Neural cell (in vitro differentiated cells): Measurements from ENCODE around the gene CCDC40. TPM values are rescaled to one million over a fixed set of nuclear protein-coding genes. Genes with fewer than 3 reads are reported as not detected.

Source experiments
- H2AFZ ChIP-seq: fragments of 200-600, 300-800 bp; sonication (generic), shearing (Covaris generic); 2 replicates; pipeline ENCODE4 v1.6.0; 2014; ENCODE audit warnings: low read depth, mild to moderate bottlenecking, antibody characterized with exemption, low read length, moderate library complexity
- H3F3A ChIP-seq: fragments of 200-600 bp; shearing (Covaris generic); 2 replicates; pipeline ENCODE4 v1.6.1; 2016; ENCODE audit warnings: mild to moderate bottlenecking, moderate library complexity, mixed read lengths, antibody characterized with exemption, low read length; ENCODE audit not compliant: insufficient read depth, poor library complexity, severe bottlenecking
- H3K27ac ChIP-seq: fragments of 200-600, 300-800 bp; sonication (generic), shearing (Covaris generic); 2 replicates; pipeline ENCODE4 v1.5.1; 2014; ENCODE audit warnings: mild to moderate bottlenecking, low read length, moderate library complexity
- H3K27me3 ChIP-seq: fragments of 300-800, 200-600 bp; sonication (generic), shearing (Covaris generic); 2 replicates; pipeline ENCODE4 v1.6.0; 2014; ENCODE audit warnings: mild to moderate bottlenecking, low read depth, low read length, moderate library complexity; ENCODE audit not compliant: insufficient read depth
- H3K36me3 ChIP-seq: fragments of 300-800, 200-600 bp; sonication (generic), shearing (Covaris generic); 2 replicates; pipeline ENCODE4 v1.5.1; 2014; ENCODE audit warnings: mild to moderate bottlenecking, antibody characterized with exemption, low read length, moderate library complexity; ENCODE audit not compliant: insufficient read depth
- H3K4me2 ChIP-seq: fragments of 300-800, 200-600 bp; sonication (generic), shearing (Covaris generic); 2 replicates; pipeline ENCODE4 v1.6.0; 2014; ENCODE audit warnings: mild to moderate bottlenecking, low read length
- H3K4me3 ChIP-seq: fragments of 300-800, 200-600 bp; sonication (generic), shearing (Covaris generic); 2 replicates; pipeline ENCODE4 v1.5.1; 2014; ENCODE audit warnings: mild to moderate bottlenecking, low read length, moderate library complexity
- H3K79me2 ChIP-seq: fragments of 200-600 bp; shearing (Covaris generic); replicated peaks from 2 replicates; pipeline ENCODE4 v1.6.0; 2014; ENCODE audit warnings: mild to moderate bottlenecking, low read length, moderate library complexity; ENCODE audit not compliant: insufficient read depth
- H3K9ac ChIP-seq: fragments of 300-800, 200-600 bp; sonication (generic), shearing (Covaris generic); 2 replicates; pipeline ENCODE4 v1.6.1; 2016; ENCODE audit warnings: mild to moderate bottlenecking, low read length, mixed read lengths
- H3K9me2 ChIP-seq: fragments of 200-600 bp; shearing (Covaris generic); 2 replicates; pipeline ENCODE4 v1.6.1; 2016; ENCODE audit warnings: mild to moderate bottlenecking, low read length, mixed read lengths; ENCODE audit not compliant: insufficient read depth
- H3K9me3 ChIP-seq: fragments of 200-600, 300-800 bp; sonication (generic), shearing (Covaris generic); 2 replicates; pipeline ENCODE4 v1.6.1; 2016; ENCODE audit warnings: mild to moderate bottlenecking, mixed run types, low read length, moderate library complexity, mixed read lengths
- H4K20me1 ChIP-seq: fragments of 200-600 bp; shearing (Covaris generic); 2 replicates; pipeline ENCODE4 v1.6.1; 2016; ENCODE audit warnings: mild to moderate bottlenecking, mixed run types; ENCODE audit not compliant: insufficient read depth
- CTCF ChIP-seq: fragments of 450-650 bp; IDR thresholded peaks from 2 replicates; pipeline ENCODE4 v1.5.1; 2014; ENCODE audit warnings: antibody characterized with exemption, mild to moderate bottlenecking, moderate library complexity; ENCODE audit not compliant: poor library complexity, severe bottlenecking
- EP300 ChIP-seq: fragments of 450-650 bp; conservative IDR thresholded peaks from 2 replicates; pipeline ENCODE4 v1.6.1; 2014; ENCODE audit warnings: antibody characterized with exemption, mild to moderate bottlenecking, moderate library complexity; ENCODE audit not compliant: poor library complexity, severe bottlenecking
- EZH2 ChIP-seq: fragments of 200-600, 300-800 bp; shearing (Covaris generic), sonication (generic); IDR thresholded peaks from 2 replicates; pipeline ENCODE4 v1.6.1; 2014; ENCODE audit warnings: antibody characterized with exemption, low read length, borderline replicate concordance, mild to moderate bottlenecking; ENCODE audit not compliant: insufficient read depth, poor library complexity, severe bottlenecking
- MXI1 ChIP-seq: fragments of 450-650 bp; conservative IDR thresholded peaks from 2 replicates; pipeline ENCODE4 v1.6.1; 2014; ENCODE audit warnings: antibody characterized with exemption, mild to moderate bottlenecking; ENCODE audit not compliant: poor library complexity, severe bottlenecking
- POLR2AphosphoS5 ChIP-seq: IDR thresholded peaks from 2 replicates; pipeline ENCODE4 v1.6.1; 2012
- RAD21 ChIP-seq: fragments of 450-650 bp; conservative IDR thresholded peaks from 2 replicates; pipeline ENCODE4 v1.6.1; 2014; ENCODE audit warnings: antibody characterized with exemption, mild to moderate bottlenecking, moderate library complexity
- REST ChIP-seq: IDR thresholded peaks from 2 replicates; pipeline ENCODE4 v1.6.1; 2012; ENCODE audit warnings: borderline replicate concordance
- SMC3 ChIP-seq: fragments of 450-650 bp; conservative IDR thresholded peaks from 2 replicates; pipeline ENCODE4 v1.6.1; 2014; ENCODE audit warnings: antibody characterized with exemption, mild to moderate bottlenecking, moderate library complexity; ENCODE audit not compliant: poor library complexity
- TAF1 ChIP-seq: IDR thresholded peaks from 2 replicates; pipeline ENCODE4 v1.6.1; 2012; ENCODE audit warnings: low read depth
- polyA plus RNA-seq: library from polyadenylated mRNA; depleted of rRNA; stranded (reverse); fragments of >200 nt; gene quantifications from 2 replicates; pipeline ENCODE4 v1.2.3, GENCODE V29; 2014

The CCDC40 gene
- polyA plus RNA-seq, 1 donor from 2014 or later: 5.5 TPM

GRCh38 chr17:80025140-80025539, 11.3 kb upstream of the CCDC40 start:
- TF ChIP-seq EP300 (no peak), REST (no peak), SMC3 (no peak), MXI1 (no peak), RAD21 (no peak), EZH2 (no peak), TAF1 (no peak), CTCF (no peak), POLR2AphosphoS5 (no peak)
- Histone ChIP-seq H3K4me3 (no peak overlapping the region), H3K9me2 (no peaks in the 10 kb centered on the region), H3K27me3 (no peaks in the 10 kb centered on the region), H3K27ac (no peak overlapping the region), H3K9me3 (no peaks in the 10 kb centered on the region), H4K20me1 (no peaks in the 10 kb centered on the region), H3F3A (no peaks in the 10 kb centered on the region), H3K79me2 (peaks cover 29% of the 10 kb centered on the region), H3K36me3 (no peaks in the 10 kb centered on the region), H2AFZ (no peak overlapping the region), H3K9ac (no peak overlapping the region), H3K4me2 (no peak overlapping the region)

GRCh38 chr17:80025796-80026195, 10.6 kb upstream of the CCDC40 start:
- Histone ChIP-seq H3K9me2 (no peaks in the 10 kb centered on the region), H3K4me3 (no peak overlapping the region), H4K20me1 (no peaks in the 10 kb centered on the region), H3K79me2 (peaks cover 35% of the 10 kb centered on the region), H3K9me3 (no peaks in the 10 kb centered on the region), H3K36me3 (no peaks in the 10 kb centered on the region), H3K27ac (no peak overlapping the region), H3F3A (no peaks in the 10 kb centered on the region), H3K4me2 (no peak overlapping the region), H3K9ac (no peak overlapping the region), H2AFZ (no peak overlapping the region), H3K27me3 (no peaks in the 10 kb centered on the region)
- TF ChIP-seq SMC3 (no peak), EZH2 (no peak), RAD21 (no peak), TAF1 (no peak), REST (no peak), CTCF (no peak), MXI1 (no peak), EP300 (no peak), POLR2AphosphoS5 (no peak)
